OCI-LY1 (cell line): ENCODE data around the gene ZNF786.

Experiments used
- H2AFZ ChIP-seq: fragments of 200-600 bp; sonication (generic), shearing (Covaris generic); 2 replicates; pipeline ENCODE4 v1.6.0; 2014; ENCODE audit warnings: antibody characterized with exemption, mild to moderate bottlenecking, low read length
- H3F3A ChIP-seq: fragments of 200-600 bp; sonication (generic), shearing (Covaris generic); 2 replicates; pipeline ENCODE4 v1.6.0; 2014; ENCODE audit warnings: mild to moderate bottlenecking, antibody characterized with exemption, low read length, moderate library complexity; ENCODE audit not compliant: insufficient read depth
- H3K27ac ChIP-seq: fragments of 200-600 bp; sonication (generic); 2 replicates; pipeline ENCODE4 v1.5.1; 2014; ENCODE audit warnings: low read length, mixed run types, mild to moderate bottlenecking, low read depth; ENCODE audit not compliant: poor library complexity, severe bottlenecking
- H3K27me3 ChIP-seq: fragments of 200-600 bp; sonication (generic); 2 replicates; pipeline ENCODE4 v1.6.0; 2014; ENCODE audit warnings: antibody characterized with exemption, mild to moderate bottlenecking, low read length, moderate library complexity; ENCODE audit not compliant: insufficient read depth
- H3K36me3 ChIP-seq: fragments of 200-600 bp; sonication (generic); 2 replicates; pipeline ENCODE4 v1.6.1; 2014; ENCODE audit warnings: mild to moderate bottlenecking, antibody characterized with exemption, low read length, moderate library complexity, mixed read lengths; ENCODE audit not compliant: insufficient read depth
- H3K4me1 ChIP-seq: fragments of 200-600 bp; sonication (generic); 2 replicates; pipeline ENCODE4 v1.5.1; 2014; ENCODE audit warnings: mild to moderate bottlenecking, low read length, moderate library complexity; ENCODE audit not compliant: insufficient read depth, severe bottlenecking
- H3K4me2 ChIP-seq: fragments of 200-600 bp; sonication (generic), shearing (Covaris generic); 2 replicates; pipeline ENCODE4 v1.6.1; 2014; ENCODE audit warnings: low read length
- H3K4me3 ChIP-seq: fragments of 200-600 bp; sonication (generic); 2 replicates; pipeline ENCODE4 v1.5.1; 2014; ENCODE audit warnings: low read length, low read depth, mild to moderate bottlenecking, mixed read lengths; ENCODE audit not compliant: poor library complexity, severe bottlenecking
- H3K79me2 ChIP-seq: fragments of 200-600 bp; shearing (Covaris generic); 2 replicates; pipeline ENCODE4 v1.6.1; 2016; ENCODE audit warnings: mixed run types, low read length, mixed read lengths; ENCODE audit not compliant: insufficient read depth
- H3K9ac ChIP-seq: fragments of 200-600 bp; sonication (generic), shearing (Covaris generic); 2 replicates; pipeline ENCODE4 v1.6.1; 2014; ENCODE audit warnings: mild to moderate bottlenecking, low read length, mixed read lengths
- H3K9me2 ChIP-seq: fragments of 200-600 bp; sonication (generic), shearing (Covaris generic); 2 replicates; pipeline ENCODE4 v1.6.1; 2014; ENCODE audit warnings: low read depth, mild to moderate bottlenecking, low read length, mixed read lengths
- H3K9me3 ChIP-seq: fragments of 200-600 bp; shearing (Covaris generic); 2 replicates; pipeline ENCODE4 v1.6.1; 2014; ENCODE audit warnings: low read length, mixed read lengths
- H4K20me1 ChIP-seq: fragments of 200-600 bp; sonication (generic), shearing (Covaris generic); 2 replicates; pipeline ENCODE4 v1.6.0; 2016; ENCODE audit warnings: mild to moderate bottlenecking, low read length; ENCODE audit not compliant: insufficient read depth
- CTCF ChIP-seq: fragments of 200-600 bp; sonication (generic), shearing (Covaris generic); IDR thresholded peaks from 2 replicates; pipeline ENCODE4 v1.5.1; 2017; ENCODE audit warnings: mild to moderate bottlenecking, antibody characterized with exemption, low read length, moderate library complexity, mixed read lengths
- EZH2 ChIP-seq: fragments of 200-600 bp; sonication (generic), shearing (Covaris generic); IDR thresholded peaks from 2 replicates; pipeline ENCODE4 v1.8.0; 2017; ENCODE audit warnings: borderline replicate concordance, mixed run types, mild to moderate bottlenecking, antibody characterized with exemption, low read length, moderate library complexity, mixed read lengths

ZNF786 gene

GRCh38 chr7:149074116-149074885 is 16.2 kb downstream of the ZNF786 start:
- Histone ChIP-seq H3K4me1 (no peaks in the 10 kb centered on the region), H3F3A (no peaks in the 10 kb centered on the region), H3K4me3 (no peak overlapping the region), H3K79me2 (no peaks in the 10 kb centered on the region), H3K9me3 (no peaks in the 10 kb centered on the region), H3K4me2 (no peak overlapping the region), H3K36me3 (peaks cover 53% of the 10 kb centered on the region), H2AFZ (no peak overlapping the region), H3K27me3 (no peaks in the 10 kb centered on the region), H4K20me1 (no peaks in the 10 kb centered on the region), H3K9ac (no peak overlapping the region), H3K9me2 (no peaks in the 10 kb centered on the region), H3K27ac (no peak overlapping the region)
- TF ChIP-seq CTCF (no peak), EZH2 (no peak)

GRCh38 chr7:149072438-149072775 is 18.1 kb downstream of the ZNF786 start:
- Histone ChIP-seq H3K4me2 (no peak overlapping the region), H3K9me3 (no peaks in the 10 kb centered on the region), H3K79me2 (no peaks in the 10 kb centered on the region), H3K36me3 (peaks cover 51% of the 10 kb centered on the region), H4K20me1 (no peaks in the 10 kb centered on the region), H3K4me1 (no peaks in the 10 kb centered on the region), H3K4me3 (no peak overlapping the region), H3K9me2 (no peaks in the 10 kb centered on the region), H3K27ac (no peak overlapping the region), H3K9ac (no peak overlapping the region), H3K27me3 (no peaks in the 10 kb centered on the region), H2AFZ (no peak overlapping the region), H3F3A (no peaks in the 10 kb centered on the region)
- TF ChIP-seq CTCF (no peak), EZH2 (no peak)

GRCh38 chr7:149071641-149072437 is 18.7 kb downstream of the ZNF786 start:
- Histone ChIP-seq H3K27me3 (no peaks in the 10 kb centered on the region), H2AFZ (no peak overlapping the region), H3K9ac (no peak overlapping the region), H3K36me3 (peaks cover 47% of the 10 kb centered on the region), H3K9me2 (no peaks in the 10 kb centered on the region), H4K20me1 (no peaks in the 10 kb centered on the region), H3K4me2 (no peak overlapping the region), H3K27ac (no peak overlapping the region), H3K4me3 (no peak overlapping the region), H3F3A (no peaks in the 10 kb centered on the region), H3K4me1 (no peaks in the 10 kb centered on the region), H3K9me3 (no peaks in the 10 kb centered on the region), H3K79me2 (no peaks in the 10 kb centered on the region)
- TF ChIP-seq CTCF, result no peak
